SH-SY5Y (cell line): ENCODE data around the gene ACSL4.

Experiments used
- GATA2 ChIP-seq: IDR thresholded peaks from 2 replicates; pipeline ENCODE4 v1.6.1; 2011; ENCODE audit warnings: mild to moderate bottlenecking, low read depth, low read length
- GATA3 ChIP-seq: IDR thresholded peaks from 2 replicates; pipeline ENCODE4 v1.6.1; 2011; ENCODE audit warnings: low read depth, mild to moderate bottlenecking, low read length, moderate library complexity

- TF ChIP-seq GATA3 (no peak), GATA2 (no peak)
Measured at GRCh38 chrX:109660435-109661143, 72.5 kb downstream of the ACSL4 start.
